Fibroblast of lung (primary cell): ENCODE results near the gene PRKCH.

Experiments used
- CTCF ChIP-seq, 2 donors: IDR thresholded peaks in 1 of 2; conservative IDR thresholded peaks in 1 of 2; 1 replicate in 1 of 2; 2 replicates in 1 of 2; pipeline ENCODE4 v1.5.1; 2011 to 2012; ENCODE audit warnings: low read length in 2 of 2, control low read depth in 1 of 2, inconsistent platforms in 1 of 2, low read depth in 1 of 2, mild to moderate bottlenecking in 1 of 2
- EZH2 ChIP-seq: IDR thresholded peaks from 2 replicates; pipeline ENCODE4 v1.5.1; 2012; ENCODE audit warnings: low read length, control low read depth, mild to moderate bottlenecking; ENCODE audit errors: missing control alignments

- TF ChIP-seq CTCF (conservative IDR thresholded peaks at IDR 0.05 in 1 of 2, IDR thresholded peaks at IDR 0.05 in 1 of 2; ENCODE audit: low read depth in 1 of 2, low read length in 2 of 2) (no peak), EZH2 (no peak)
Observed at GRCh38 chr14:61380984-61381383, 59.6 kb downstream of the PRKCH start.
